NCI-H2227 treated with DMSO at 0.1 percent for 48 hours (cell line): ENCODE measurements around the gene ANKRD11.

Experiments used
- DNase-seq: peaks from one replicate; lab custom pipeline; 2025; lab: John Stamatoyannopoulos, UW

Gene ANKRD11

GRCh38 chr16:89297156-89297874 is 193.0 kb downstream of the ANKRD11 start:
- DNase-seq, result no peak

GRCh38 chr16:89295915-89296314 is 194.4 kb downstream of the ANKRD11 start:
- no peak for DNase-seq

- no peak for DNase-seq
These were observed 195.1 kb downstream of the ANKRD11 start for GRCh38 chr16:89295071-89295900.

DNA sequence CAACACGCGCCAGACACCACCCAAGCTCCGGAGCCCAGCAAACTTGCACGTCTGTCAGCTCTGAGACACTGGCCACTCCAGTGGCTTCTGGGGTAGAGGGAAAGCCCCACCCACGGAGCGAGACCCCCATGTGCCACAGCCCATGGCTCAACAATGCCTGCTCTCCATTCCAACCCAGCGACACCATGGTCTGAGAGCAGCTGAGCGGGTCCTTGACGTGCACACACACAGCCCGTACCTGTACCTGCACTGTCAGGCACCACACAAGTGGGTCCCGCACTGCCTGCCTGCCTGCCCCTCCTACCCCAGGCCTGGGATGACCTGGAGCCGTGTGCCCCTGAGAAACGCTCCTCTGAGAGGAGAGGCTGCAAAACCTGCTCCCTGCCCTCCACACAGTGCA is 195.9 kb downstream of the ANKRD11 start:
- no peak for DNase-seq

DNA sequence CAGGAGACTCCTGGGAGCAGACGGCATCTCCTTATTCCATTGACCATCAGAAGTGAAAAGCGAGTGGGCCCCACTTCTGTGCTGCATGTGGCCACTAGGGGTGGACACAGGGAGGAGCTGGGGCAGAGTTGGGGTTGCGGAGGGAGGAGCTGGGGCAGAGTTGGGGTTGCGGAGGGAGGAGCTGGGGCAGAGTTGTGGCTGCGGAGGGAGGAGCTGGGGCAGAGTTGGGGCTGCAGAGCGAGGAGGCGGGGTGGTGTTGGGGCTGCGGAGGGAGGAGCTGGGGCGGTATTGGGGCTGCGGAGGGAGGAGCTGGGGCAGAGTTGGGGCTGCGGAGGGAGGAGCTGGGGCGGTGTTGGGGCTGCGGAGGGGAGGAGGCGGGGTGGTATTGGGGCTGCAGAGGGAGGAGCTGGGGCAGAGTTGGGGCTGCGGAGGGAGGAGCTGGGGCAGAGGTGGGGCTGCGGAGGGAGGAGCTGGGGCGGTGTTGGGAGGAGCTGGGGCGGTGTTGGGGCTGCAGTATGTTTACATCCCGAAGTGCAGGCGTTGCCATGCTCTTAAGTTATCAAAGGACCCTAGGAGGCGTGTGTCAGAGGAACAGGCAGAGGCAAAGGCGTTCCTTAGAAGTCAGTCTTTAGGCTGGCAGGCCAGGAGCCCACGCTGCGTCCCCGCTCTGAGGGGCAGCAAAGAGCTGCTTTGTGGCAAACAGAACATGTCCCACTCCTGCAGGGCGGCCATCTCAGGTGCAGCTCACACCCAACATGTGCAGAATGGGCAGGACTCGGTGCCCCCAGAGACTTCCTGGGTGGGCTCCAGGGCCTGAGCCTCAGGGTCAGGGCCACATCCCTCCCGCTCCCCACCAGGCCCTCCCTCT is 196.9 kb downstream of the ANKRD11 start:
- DNase-seq, result no peak

- no peak for DNase-seq
These were observed 197.8 kb downstream of the ANKRD11 start for GRCh38 chr16:89292443-89293078.

GRCh38 chr16:89291776-89292175 is 198.6 kb downstream of the ANKRD11 start:
- DNase-seq, result no peak

GRCh38 chr16:89291363-89291762 is 199.0 kb downstream of the ANKRD11 start:
- no peak for DNase-seq

DNA sequence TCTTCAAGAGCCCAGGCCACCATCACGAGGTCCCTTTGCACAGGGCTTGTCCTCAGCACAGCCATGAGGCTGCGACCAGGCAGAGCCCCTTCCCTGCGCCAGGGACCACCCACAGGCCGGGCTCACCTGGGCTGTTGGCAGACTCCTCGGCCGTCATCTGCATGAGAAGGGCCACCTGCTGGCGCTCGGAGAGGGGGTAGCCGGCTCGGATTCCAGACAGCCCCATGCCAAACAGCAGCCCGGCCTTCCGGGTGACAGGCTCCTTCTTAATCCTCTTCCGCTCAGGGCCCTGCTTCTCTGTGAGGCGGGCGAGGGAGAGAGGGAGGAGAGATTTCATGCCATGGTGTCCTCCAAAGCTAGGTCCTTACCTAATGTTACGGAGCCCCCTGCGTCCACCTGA is 199.5 kb downstream of the ANKRD11 start:
- DNase-seq, result no peak

- DNase-seq, result no peak
These were observed 199.9 kb downstream of the ANKRD11 start for GRCh38 chr16:89290472-89290871.

DNA sequence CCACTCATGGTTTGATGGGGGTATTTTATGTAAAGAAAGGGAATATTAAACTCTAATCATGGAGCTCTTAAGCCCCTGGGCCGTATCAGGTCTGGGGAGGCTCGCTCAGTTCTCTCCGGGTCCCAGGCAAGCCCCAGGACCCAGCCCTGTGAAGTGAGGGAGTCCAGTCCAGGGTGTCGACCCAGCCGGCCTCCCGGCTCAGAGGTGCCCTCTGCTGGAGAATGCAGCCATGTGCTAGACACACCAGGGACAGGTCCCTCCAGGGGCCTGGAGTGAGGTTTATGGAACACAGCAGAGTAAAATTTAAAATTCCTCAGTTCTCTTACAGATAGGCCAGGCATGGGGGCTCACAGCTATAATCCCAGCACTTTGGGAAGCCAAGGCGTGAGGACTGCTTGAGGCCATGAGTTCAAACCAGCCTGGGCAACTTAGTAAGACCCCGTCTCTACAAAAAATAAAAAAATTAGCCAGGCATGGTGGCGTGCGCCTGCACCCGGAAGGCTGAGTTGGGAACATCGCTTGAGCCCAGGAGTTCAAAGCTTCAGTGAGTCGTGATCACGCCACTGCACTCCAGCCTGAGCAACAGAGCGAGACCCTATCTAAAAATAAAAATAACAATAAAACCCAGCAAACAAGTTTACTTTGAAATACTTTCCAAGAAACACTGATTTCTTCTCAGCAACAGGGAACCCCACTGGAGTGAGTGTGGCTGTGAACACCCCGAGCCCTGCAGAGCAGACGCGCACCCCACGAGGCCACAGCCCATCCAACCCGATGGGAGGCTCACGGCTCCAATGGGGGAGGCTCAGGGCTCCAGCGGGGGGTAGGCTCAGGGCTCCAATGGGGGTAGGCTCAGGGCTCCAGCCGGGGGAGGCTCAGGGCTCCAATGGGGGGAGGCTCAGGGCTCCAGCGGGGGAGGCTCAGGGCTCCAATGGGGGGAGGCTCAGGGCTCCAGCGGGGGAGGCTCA is 200.6 kb downstream of the ANKRD11 start:
- no peak for DNase-seq

- DNase-seq, result no peak
These were observed 201.4 kb downstream of the ANKRD11 start for GRCh38 chr16:89288966-89289365.

- no peak for DNase-seq
These were observed 201.8 kb downstream of the ANKRD11 start for GRCh38 chr16:89288577-89288844.

DNA sequence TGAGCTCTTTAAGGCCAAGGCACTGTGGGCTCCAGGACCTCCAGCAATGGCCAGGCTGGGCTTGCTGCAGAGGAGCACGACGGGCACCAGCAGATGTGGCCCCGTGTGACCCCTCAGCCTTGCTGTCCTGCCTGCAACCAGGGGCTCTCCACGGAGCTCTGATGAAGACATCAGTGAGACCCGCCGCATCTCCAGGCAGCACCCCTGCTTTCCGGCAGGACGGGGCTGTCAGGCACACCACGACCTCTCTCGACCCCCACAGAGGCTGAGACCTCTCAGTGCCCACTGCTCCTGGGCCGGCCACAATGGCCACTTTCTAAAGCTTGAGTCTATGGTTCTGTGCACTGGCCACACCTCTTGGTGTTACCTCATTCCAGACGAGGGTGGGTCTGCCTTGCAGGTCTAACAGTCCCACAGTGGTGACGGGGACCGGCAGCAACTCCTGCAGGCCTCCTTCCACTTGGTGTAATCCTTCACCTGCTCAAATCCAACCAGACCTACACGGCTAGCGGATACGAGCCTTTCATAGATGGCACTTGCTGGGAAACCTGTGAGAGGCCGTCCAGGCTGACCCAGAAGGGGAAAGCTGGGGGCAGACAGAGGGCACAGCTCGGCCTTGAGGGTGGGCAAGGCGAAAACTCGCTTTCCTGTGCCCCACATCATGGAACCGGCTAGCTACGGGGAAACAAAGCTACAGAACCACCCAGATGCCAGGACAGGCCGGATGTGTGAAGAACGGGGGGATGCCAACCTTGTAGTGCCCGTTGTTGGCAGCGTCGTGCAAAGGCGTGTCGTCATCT is 202.4 kb downstream of the ANKRD11 start:
- DNase-seq, result no peak

- DNase-seq, result no peak
These were observed 204.3 kb downstream of the ANKRD11 start for GRCh38 chr16:89286096-89286495.

DNA sequence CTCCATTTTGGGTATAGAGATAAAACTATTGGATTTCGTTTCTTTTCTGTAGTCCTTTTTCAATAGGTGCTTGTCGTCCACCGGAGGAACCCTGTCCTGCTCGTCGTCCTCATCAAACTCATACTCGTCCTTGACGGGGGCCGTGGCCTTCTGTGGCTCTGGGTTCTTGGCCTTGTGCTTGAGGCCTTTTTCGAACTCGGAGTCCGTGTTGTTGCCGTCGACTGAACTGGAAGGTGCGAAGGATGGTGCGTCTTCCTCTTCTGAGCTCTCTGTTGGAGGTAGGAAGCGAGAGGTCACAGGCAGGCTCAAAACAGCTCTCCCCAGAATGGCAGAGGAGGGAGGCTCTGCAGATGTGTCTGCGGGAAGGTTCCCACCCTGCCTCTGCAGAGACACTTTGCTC is 205.0 kb downstream of the ANKRD11 start:
- no peak for DNase-seq

DNA sequence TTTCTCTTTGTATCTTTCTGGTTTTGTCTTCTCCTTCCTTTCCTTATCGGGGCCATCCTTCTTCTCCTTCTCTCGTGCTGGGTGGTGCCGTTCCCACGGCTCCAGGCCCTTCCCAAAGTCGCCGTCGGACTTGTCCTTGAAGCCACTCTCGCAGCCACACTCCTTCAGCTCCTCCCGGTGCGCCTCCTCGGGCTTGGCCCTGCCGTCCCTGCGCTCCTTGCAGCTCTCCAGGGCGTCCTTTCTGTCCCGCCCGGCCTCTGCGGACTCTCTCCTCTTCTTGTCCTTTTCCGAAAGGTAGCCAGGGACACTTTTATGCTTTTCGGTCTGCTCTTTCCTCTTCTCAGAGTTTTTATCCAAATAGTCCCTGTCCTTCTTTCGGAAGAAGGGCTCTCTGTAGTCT is 206.9 kb downstream of the ANKRD11 start:
- no peak for DNase-seq

GRCh38 chr16:89282523-89282922 is 207.8 kb downstream of the ANKRD11 start:
- DNase-seq, result no peak

DNA sequence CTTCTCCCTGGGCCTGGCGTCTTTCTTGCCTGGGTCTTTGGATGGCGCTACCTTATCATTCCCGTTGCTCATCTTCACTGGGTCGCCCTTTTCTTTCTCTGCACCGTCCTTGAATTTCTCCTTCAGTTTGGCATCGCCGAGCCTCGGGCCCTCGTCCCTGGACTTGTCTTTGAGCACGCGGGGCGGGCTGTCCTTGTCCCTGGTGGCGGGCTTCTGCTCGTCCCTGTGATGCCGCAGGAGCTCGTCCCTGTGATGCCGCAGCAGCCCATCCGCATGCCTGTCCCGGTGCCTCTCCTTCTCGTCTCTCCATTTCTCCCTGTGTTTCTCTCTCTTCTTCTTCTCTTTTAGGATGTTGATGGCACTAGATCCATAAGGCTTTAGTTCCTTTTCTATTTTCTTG is 208.5 kb downstream of the ANKRD11 start:
- no peak for DNase-seq

DNA sequence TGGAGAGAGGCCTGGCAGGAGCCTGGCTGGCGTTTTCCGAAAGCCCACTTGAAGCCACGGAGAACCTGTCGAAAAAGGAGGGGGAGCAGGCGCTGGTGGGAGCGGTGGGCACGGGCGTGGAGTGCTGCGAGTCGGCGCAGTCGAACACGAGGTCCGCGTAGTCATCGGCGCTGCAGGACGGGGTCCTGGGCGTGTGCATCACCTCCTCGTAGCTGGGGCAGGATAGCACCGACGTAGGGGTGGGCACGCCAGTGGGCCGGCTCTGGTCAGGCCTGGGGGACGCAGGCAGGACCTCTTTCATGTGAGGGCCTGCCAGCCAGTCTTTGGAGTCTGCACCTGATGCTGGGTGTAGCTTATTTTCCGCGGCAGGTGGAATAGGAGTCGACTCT is 209.2 kb downstream of the ANKRD11 start:
- DNase-seq, result no peak
